ENCODE measurements around the gene SGCA. TPM values are rescaled to one million over a fixed set of nuclear protein-coding genes. Genes with fewer than 3 reads are reported as not detected.

Gene SGCA
- total RNA-seq, 2 experiments from 2014 or later: not detected

- Mint-ChIP-seq H3K4me1 (peaks cover 25% of the 10 kb centered on the region), H3K9me3 (no peaks in the 10 kb centered on the region), H3K36me3 (ENCODE audit: low read depth) (peaks cover 17% of the 10 kb centered on the region), H3K27ac (no peak overlapping the region), H3K27me3 (peaks cover 37% of the 10 kb centered on the region), H3K4me3 (peak overlapping the region; percentile 51)
- DNase-seq: no peak
- CTCF ChIA-PET: interaction anchor here (1.7 to 3.1 kb wide), 2 partner anchors 10 to 11 kb away, joined by 4 to 17 read pairs; no protein-coding TSS in a partner anchor
- POLR2A ChIA-PET: no interaction called here
These were observed 36.5 kb upstream of the SGCA start for GRCh38 chr17:50129353-50129727.

GRCh38 chr17:50129728-50130558 is 35.9 kb upstream of the SGCA start, which contains the start of gene SAMD14:
TSS of gene SAMD14 (minus strand) at chr17:50130160. CDS start at chr17:50124959, 5,201 bp downstream.
- Mint-ChIP-seq H3K4me3 (peak within 1 kb of the TSS; percentile 51), H3K36me3 (ENCODE audit: low read depth) (peaks cover 17% of the 10 kb centered on the region), H3K27me3 (peaks cover 37% of the 10 kb centered on the region), H3K4me1 (peaks cover 25% of the 10 kb centered on the region), H3K27ac (peak within 1 kb of the TSS; percentile 81), H3K9me3 (no peaks in the 10 kb centered on the region)
- peak; percentile 52 for DNase-seq
- POLR2A ChIA-PET: interaction anchor here (0.6 kb wide), 1 partner anchor 17 kb away, joined by 5 read pairs; no protein-coding TSS in a partner anchor
- CTCF ChIA-PET: interaction anchor here (0.9 to 3.1 kb wide), 4 partner anchors 10 to 20 kb away, joined by 3 to 17 read pairs (median 4); partner anchors contain the start of gene PPP1R9B

GRCh38 chr17:50130559-50131305 is 35.1 kb upstream of the SGCA start:
- POLR2A ChIA-PET: interaction anchor here (0.6 kb wide), 1 partner anchor 16 kb away, joined by 5 read pairs; no protein-coding TSS in a partner anchor
- Mint-ChIP-seq H3K9me3 (no peaks in the 10 kb centered on the region), H3K27ac (no peak overlapping the region), H3K27me3 (peaks cover 32% of the 10 kb centered on the region), H3K4me1 (peaks cover 25% of the 10 kb centered on the region), H3K36me3 (ENCODE audit: low read depth) (peaks cover 17% of the 10 kb centered on the region), H3K4me3 (peak overlapping the region; percentile 44)
- no peak for DNase-seq
- CTCF ChIA-PET: interaction anchor here (0.6 to 3.1 kb wide), 5 partner anchors 9 to 43 kb away, joined by 3 to 17 read pairs (median 4); partner anchors contain the start of gene PPP1R9B

- ChIA-PET POLR2A (no interaction called here), CTCF (interaction anchor here (1.6 to 3.1 kb wide), 3 partner anchors 14 to 38 kb away, joined by 5 to 17 read pairs (median 7); partner anchors contain the start of gene PDK2)
- Mint-ChIP-seq H3K4me1 (peaks cover 25% of the 10 kb centered on the region), H3K27me3 (peaks cover 30% of the 10 kb centered on the region), H3K27ac (peak overlapping the region; percentile 10), H3K9me3 (no peaks in the 10 kb centered on the region), H3K4me3 (no peak overlapping the region), H3K36me3 (ENCODE audit: low read depth) (peaks cover 30% of the 10 kb centered on the region)
- DNase-seq: no peak
These were observed 33.6 kb upstream of the SGCA start for GRCh38 chr17:50132104-50132794.

- no peak for DNase-seq
- ChIA-PET POLR2A (no interaction called here), CTCF (interaction anchor here (0.5 to 1.7 kb wide), 4 partner anchors 10 to 39 kb away, joined by 3 to 7 read pairs (median 4); partner anchors contain the start of genes PDK2 and PPP1R9B)
- Mint-ChIP-seq H3K4me3 (no peak overlapping the region), H3K27ac (no peak overlapping the region), H3K27me3 (peaks cover 21% of the 10 kb centered on the region), H3K36me3 (ENCODE audit: low read depth) (peaks cover 40% of the 10 kb centered on the region), H3K9me3 (no peaks in the 10 kb centered on the region), H3K4me1 (peaks cover 24% of the 10 kb centered on the region)
These were observed 32.6 kb upstream of the SGCA start for GRCh38 chr17:50133028-50133768.

GRCh38 chr17:50133769-50134099 is 32.1 kb upstream of the SGCA start:
- H3K4me1 Mint-ChIP-seq: peaks cover 23% of the 10 kb centered on the region
- no peaks in the 10 kb centered on the region for H3K9me3 Mint-ChIP-seq
- no peak for DNase-seq
- CTCF ChIA-PET: interaction anchor here (0.5 kb wide), 2 partner anchors 17 to 313 kb away, joined by 3 read pairs; partner anchors contain the start of gene PPP1R9B
- POLR2A ChIA-PET: no interaction called here
- H3K27me3 Mint-ChIP-seq: peaks cover 15% of the 10 kb centered on the region
- no peak overlapping the region for H3K4me3 Mint-ChIP-seq
- H3K36me3 Mint-ChIP-seq (ENCODE audit: low read depth): peaks cover 43% of the 10 kb centered on the region
- no peak overlapping the region for H3K27ac Mint-ChIP-seq

- H3K4me1 Mint-ChIP-seq: peaks cover 24% of the 10 kb centered on the region
- no peak overlapping the region for H3K27ac Mint-ChIP-seq
- no peak overlapping the region for H3K4me3 Mint-ChIP-seq
- peaks cover 47% of the 10 kb centered on the region for H3K36me3 Mint-ChIP-seq (ENCODE audit: low read depth)
- no peak for DNase-seq
- no peaks in the 10 kb centered on the region for H3K9me3 Mint-ChIP-seq
- ChIA-PET POLR2A (no interaction called here), CTCF (interaction anchor here (0.5 to 1.0 kb wide), 3 partner anchors 17 to 1761 kb away, joined by 3 read pairs; no protein-coding TSS in a partner anchor)
- peaks cover 12% of the 10 kb centered on the region for H3K27me3 Mint-ChIP-seq
These were observed 31.3 kb upstream of the SGCA start for GRCh38 chr17:50134206-50135110.

GRCh38 chr17:50135316-50136095 is 30.3 kb upstream of the SGCA start:
- H3K9me3 Mint-ChIP-seq: no peaks in the 10 kb centered on the region
- CTCF ChIA-PET: interaction anchor here (0.8 to 1.7 kb wide), 4 partner anchors 10 to 61 kb away, joined by 3 to 4 read pairs (median 4); no protein-coding TSS in a partner anchor
- H3K27ac Mint-ChIP-seq: no peak overlapping the region
- peaks cover 31% of the 10 kb centered on the region for H3K4me1 Mint-ChIP-seq
- POLR2A ChIA-PET: no interaction called here
- peaks cover 9% of the 10 kb centered on the region for H3K27me3 Mint-ChIP-seq
- H3K4me3 Mint-ChIP-seq: no peak overlapping the region
- DNase-seq: no peak
- H3K36me3 Mint-ChIP-seq (ENCODE audit: low read depth): peaks cover 56% of the 10 kb centered on the region

- H3K4me1 Mint-ChIP-seq: peaks cover 32% of the 10 kb centered on the region
- H3K36me3 Mint-ChIP-seq (ENCODE audit: low read depth): peaks cover 58% of the 10 kb centered on the region
- ChIA-PET POLR2A (no interaction called here), CTCF (interaction anchor here (0.8 to 1.7 kb wide), 6 partner anchors 9 to 61 kb away, joined by 3 to 4 read pairs (median 4); no protein-coding TSS in a partner anchor)
- no peak overlapping the region for H3K27ac Mint-ChIP-seq
- H3K4me3 Mint-ChIP-seq: no peak overlapping the region
- H3K27me3 Mint-ChIP-seq: peaks cover 3% of the 10 kb centered on the region
- H3K9me3 Mint-ChIP-seq: no peaks in the 10 kb centered on the region
- DNase-seq: no peak
These were observed 29.6 kb upstream of the SGCA start for GRCh38 chr17:50136096-50136687.

- CTCF ChIA-PET: interaction anchor here (0.6 to 1.7 kb wide), 5 partner anchors 14 to 880 kb away, joined by 3 to 4 read pairs (median 3); no protein-coding TSS in a partner anchor
These were observed 28.8 kb upstream of the SGCA start for GRCh38 chr17:50137042-50137441.

More at GRCh38 chr17:50137042-50137441, 28.8 kb upstream of the SGCA start:
- no peaks in the 10 kb centered on the region for H3K27me3 Mint-ChIP-seq
- DNase-seq: no peak
- H3K27ac Mint-ChIP-seq: peak overlapping the region; percentile 27
- no peaks in the 10 kb centered on the region for H3K9me3 Mint-ChIP-seq
- no peak overlapping the region for H3K4me3 Mint-ChIP-seq
- H3K4me1 Mint-ChIP-seq: peaks cover 39% of the 10 kb centered on the region
- POLR2A ChIA-PET: no interaction called here
- H3K36me3 Mint-ChIP-seq (ENCODE audit: low read depth): peaks cover 63% of the 10 kb centered on the region

Measured in activated CD4-positive, alpha-beta T cell treated with anti-CD3 and anti-CD28 coated beads, Interleukin-2, amount 10 ng/mL, durations not matched to agents 7 days and 5 days (primary cell).